ENCODE measurements around the gene PDE1A.
A peak's percentile ranks its signal among the peaks of the same experiment; 100 is the strongest.

The PDE1A gene

GRCh38 chr2:182447863-182448262 is 21.0 kb upstream of the PDE1A start:
- intact Hi-C loops (cut with DNase I; ENCODE audit: low total_unique reads) = no loop called here
- Histone ChIP-seq H3K4me3 (no peak overlapping the region), H3K4me1 (peaks cover 0 to 61% (median 21%) of the 10 kb centered on the region in 4 donors), H3K9me3 (no peaks in the 10 kb centered on the region), H3K36me3 (no peaks in the 10 kb centered on the region), H3K27ac (peak overlapping the region; percentile 34 to 54), H3K27me3 (no peaks in the 10 kb centered on the region)
- no peak for TF ChIP-seq CTCF (IDR thresholded peaks at IDR 0.05)
- peak in 1 of 2 donors; percentile 23 for DNase-seq

GRCh38 chr2:182447163-182447562 is 20.3 kb upstream of the PDE1A start:
- Histone ChIP-seq H3K27ac (peak overlapping the region; percentile 34 to 54), H3K27me3 (no peaks in the 10 kb centered on the region), H3K36me3 (no peaks in the 10 kb centered on the region), H3K9me3 (no peaks in the 10 kb centered on the region), H3K4me1 (peaks cover 0 to 64% (median 21%) of the 10 kb centered on the region in 4 donors), H3K4me3 (no peak overlapping the region)
- TF ChIP-seq CTCF (IDR thresholded peaks at IDR 0.05) = no peak
- intact Hi-C loops (cut with DNase I; ENCODE audit: low total_unique reads) = no loop called here
- no peak for DNase-seq

GRCh38 chr2:182446087-182446486 is 19.3 kb upstream of the PDE1A start:
- peaks cover 0 to 67% (median 21%) of the 10 kb centered on the region in 4 donors for H3K4me1 ChIP-seq
- intact Hi-C loops (cut with DNase I; ENCODE audit: low total_unique reads) = no loop called here

GRCh38 chr2:182445391-182445965 is 18.6 kb upstream of the PDE1A start:
- intact Hi-C loops (cut with DNase I; ENCODE audit: low total_unique reads) = no loop called here
- peaks cover 0 to 65% (median 21%) of the 10 kb centered on the region in 4 donors for H3K4me1 ChIP-seq
- peak overlapping the region; percentile 49 to 62 for H3K27ac ChIP-seq
- no peaks in the 10 kb centered on the region for H3K9me3 ChIP-seq
- TF ChIP-seq CTCF (IDR thresholded peaks at IDR 0.05) = no peak
- H3K4me3 ChIP-seq = peak overlapping the region in 1 of 2 donors; percentile 6
- no peaks in the 10 kb centered on the region for H3K36me3 ChIP-seq
- no peaks in the 10 kb centered on the region for H3K27me3 ChIP-seq
- no peak for DNase-seq

More at GRCh38 chr2:182446087-182446486, 19.3 kb upstream of the PDE1A start:
- DNase-seq = no peak
- Histone ChIP-seq H3K9me3 (no peaks in the 10 kb centered on the region), H3K4me3 (no peak overlapping the region), H3K27me3 (no peaks in the 10 kb centered on the region), H3K36me3 (no peaks in the 10 kb centered on the region), H3K27ac (peak overlapping the region; percentile 49 to 62)
- TF ChIP-seq CTCF (IDR thresholded peaks at IDR 0.05) = no peak

- no peak overlapping the region for H3K4me3 ChIP-seq
- peaks cover 0 to 58% (median 21%) of the 10 kb centered on the region in 4 donors for H3K4me1 ChIP-seq
- no peak for TF ChIP-seq CTCF (IDR thresholded peaks at IDR 0.05)
- intact Hi-C loops (cut with DNase I; ENCODE audit: low total_unique reads) = no loop called here
- no peaks in the 10 kb centered on the region for H3K9me3 ChIP-seq
- H3K27me3 ChIP-seq = no peaks in the 10 kb centered on the region
- no peaks in the 10 kb centered on the region for H3K36me3 ChIP-seq
- no peak for DNase-seq
- peak overlapping the region; percentile 49 to 62 for H3K27ac ChIP-seq
Measured at GRCh38 chr2:182444806-182445205, 18.0 kb upstream of the PDE1A start.
